ENCODE data around the gene TSPAN2. TPM values are rescaled to one million over a fixed set of nuclear protein-coding genes. Genes with fewer than 3 reads are reported as not detected.
A peak's percentile ranks its signal among the peaks of the same experiment; 100 is the strongest.

Gene TSPAN2
- total RNA-seq, 2 experiments from 2014 or later = 0.25 to 0.36 TPM

DNA sequence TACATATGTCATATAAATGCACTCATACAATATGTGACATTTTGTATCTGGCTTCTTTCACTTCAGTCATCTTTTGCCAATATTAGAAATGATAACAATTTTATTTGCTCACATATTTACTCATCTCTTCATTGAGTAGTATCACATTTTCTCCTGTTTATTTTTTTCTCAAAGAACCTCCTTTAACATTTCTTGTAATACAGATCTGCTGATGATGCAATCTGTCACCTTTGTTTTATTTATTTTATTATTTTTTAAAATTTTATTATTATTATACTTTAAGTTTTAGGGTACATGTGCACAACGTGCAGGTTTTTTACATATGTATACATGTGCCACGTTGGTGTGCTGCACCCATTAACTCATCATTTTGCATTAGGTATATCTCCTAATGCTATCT lies 75.5 kb downstream of the TSPAN2 start:
- H3K9me3 ChIP-seq (ENCODE audit: low read length) = no peaks in the 10 kb centered on the region
- no peak overlapping the region for H3K4me2 ChIP-seq (ENCODE audit: low read length)
- H3K36me3 ChIP-seq (ENCODE audit: insufficient read depth, low read length) = no peaks in the 10 kb centered on the region
- H3K9me2 ChIP-seq (ENCODE audit: insufficient read depth, low read length) = no peaks in the 10 kb centered on the region
- no TSS peak for BruUV-seq (replicated peaks)
- no peak for DNase-seq (ENCODE audit: low spot score)
- TF ChIP-seq, protein P1, sequence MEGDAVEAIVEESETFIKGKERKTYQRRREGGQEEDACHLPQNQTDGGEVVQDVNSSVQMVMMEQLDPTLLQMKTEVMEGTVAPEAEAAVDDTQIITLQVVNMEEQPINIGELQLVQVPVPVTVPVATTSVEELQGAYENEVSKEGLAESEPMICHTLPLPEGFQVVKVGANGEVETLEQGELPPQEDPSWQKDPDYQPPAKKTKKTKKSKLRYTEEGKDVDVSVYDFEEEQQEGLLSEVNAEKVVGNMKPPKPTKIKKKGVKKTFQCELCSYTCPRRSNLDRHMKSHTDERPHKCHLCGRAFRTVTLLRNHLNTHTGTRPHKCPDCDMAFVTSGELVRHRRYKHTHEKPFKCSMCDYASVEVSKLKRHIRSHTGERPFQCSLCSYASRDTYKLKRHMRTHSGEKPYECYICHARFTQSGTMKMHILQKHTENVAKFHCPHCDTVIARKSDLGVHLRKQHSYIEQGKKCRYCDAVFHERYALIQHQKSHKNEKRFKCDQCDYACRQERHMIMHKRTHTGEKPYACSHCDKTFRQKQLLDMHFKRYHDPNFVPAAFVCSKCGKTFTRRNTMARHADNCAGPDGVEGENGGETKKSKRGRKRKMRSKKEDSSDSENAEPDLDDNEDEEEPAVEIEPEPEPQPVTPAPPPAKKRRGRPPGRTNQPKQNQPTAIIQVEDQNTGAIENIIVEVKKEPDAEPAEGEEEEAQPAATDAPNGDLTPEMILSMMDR (conservative IDR thresholded peaks at IDR 0.05; ENCODE audit: low read length) = no peak
- TF ChIP-seq EZH2phosphoT487 (IDR thresholded peaks at IDR 0.05; ENCODE audit: borderline replicate concordance, low read depth, low read length) = no peak
- H3K4me3 ChIP-seq (ENCODE audit: low read depth, low read length, poor library complexity, severe bottlenecking) = no peak overlapping the region
- POLR2A ChIA-PET = interaction anchor here (0.5 to 0.6 kb wide), 2 partner anchors 232 to 463 kb away, joined by 3 read pairs; no protein-coding TSS in a partner anchor
- H3K4me1 ChIP-seq (ENCODE audit: insufficient read depth, low read length, poor library complexity, severe bottlenecking) = no peaks in the 10 kb centered on the region
- H3K27ac ChIP-seq (ENCODE audit: low read depth, low read length, poor library complexity, severe bottlenecking) = no peak overlapping the region
- intact Hi-C loops (cut with micrococcal nuclease; ENCODE audit: unreplicated experiment) = no loop called here
- no peaks in the 10 kb centered on the region for H4K20me1 ChIP-seq (ENCODE audit: insufficient read depth, low read length)
- CTCF ChIA-PET (ENCODE audit: unreplicated experiment) = no interaction called here
- no peaks in the 10 kb centered on the region for H3K79me2 ChIP-seq (ENCODE audit: insufficient read depth, low read depth, low read length)
- H2AFZ ChIP-seq (ENCODE audit: low read length) = no peak overlapping the region

DNA sequence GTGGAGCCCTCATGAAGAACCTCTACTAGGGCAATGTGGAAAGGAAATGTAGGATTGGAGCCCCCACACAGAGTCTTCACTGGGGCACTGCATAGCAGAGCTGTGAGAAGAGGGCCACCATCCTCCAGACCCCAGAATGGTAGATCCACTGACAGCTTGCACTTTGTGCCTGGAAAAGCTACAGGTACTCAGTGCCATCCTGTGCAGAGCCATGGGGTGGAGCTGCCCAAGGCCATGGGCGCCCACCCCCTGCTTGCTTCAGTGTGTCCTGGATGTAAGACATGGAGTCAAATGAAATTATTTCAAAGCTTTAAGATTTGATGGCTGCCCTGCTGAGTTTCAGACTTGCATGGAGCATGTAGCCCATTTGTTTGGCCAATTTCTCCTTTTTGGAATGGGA lies 76.9 kb downstream of the TSPAN2 start:
- H3K9me3 ChIP-seq (ENCODE audit: low read length) = no peaks in the 10 kb centered on the region
- no peaks in the 10 kb centered on the region for H3K36me3 ChIP-seq (ENCODE audit: insufficient read depth, low read length)
- H3K9me2 ChIP-seq (ENCODE audit: insufficient read depth, low read length) = no peaks in the 10 kb centered on the region
- TF ChIP-seq, protein P1 (conservative IDR thresholded peaks at IDR 0.05; ENCODE audit: low read length) = no peak
- TF ChIP-seq EZH2phosphoT487 (IDR thresholded peaks at IDR 0.05; ENCODE audit: borderline replicate concordance, low read depth, low read length) = no peak
- no peaks in the 10 kb centered on the region for H3K79me2 ChIP-seq (ENCODE audit: insufficient read depth, low read depth, low read length)
- H4K20me1 ChIP-seq (ENCODE audit: insufficient read depth, low read length) = no peaks in the 10 kb centered on the region
- ChIA-PET POLR2A (no interaction called here), CTCF (ENCODE audit: unreplicated experiment) (no interaction called here)
- no peak overlapping the region for H2AFZ ChIP-seq (ENCODE audit: low read length)
- H3K4me2 ChIP-seq (ENCODE audit: low read length) = no peak overlapping the region
- H3K4me3 ChIP-seq (ENCODE audit: low read depth, low read length, poor library complexity, severe bottlenecking) = no peak overlapping the region
- BruUV-seq (replicated peaks) = no TSS peak
- DNase-seq (ENCODE audit: low spot score) = no peak
- H3K4me1 ChIP-seq (ENCODE audit: insufficient read depth, low read length, poor library complexity, severe bottlenecking) = no peaks in the 10 kb centered on the region
- no peak overlapping the region for H3K27ac ChIP-seq (ENCODE audit: low read depth, low read length, poor library complexity, severe bottlenecking)
- intact Hi-C loops (cut with micrococcal nuclease; ENCODE audit: unreplicated experiment) = no loop called here

DNA sequence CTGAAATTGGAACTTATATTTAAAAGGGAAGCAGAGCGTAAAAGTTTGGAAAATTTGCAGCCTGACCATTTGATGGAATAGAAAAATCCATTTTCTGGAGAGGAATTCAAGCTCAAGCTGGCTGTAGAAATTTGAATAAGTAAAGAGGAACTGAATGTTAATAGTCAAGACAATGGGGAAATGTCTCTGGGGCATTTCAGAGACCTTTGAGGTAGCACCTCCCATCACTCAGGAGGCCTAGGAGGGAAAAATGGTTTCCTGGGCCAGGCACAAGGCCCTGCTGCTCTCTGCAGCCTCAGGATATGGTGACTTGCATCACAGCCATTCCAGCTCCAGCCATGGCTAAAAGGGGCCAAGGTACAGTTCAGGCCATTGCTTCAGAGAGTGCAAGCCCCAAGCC lies 77.3 kb downstream of the TSPAN2 start:
- Histone ChIP-seq H3K79me2 (ENCODE audit: insufficient read depth, low read depth, low read length) (no peaks in the 10 kb centered on the region), H3K4me1 (ENCODE audit: insufficient read depth, low read length, poor library complexity, severe bottlenecking) (no peaks in the 10 kb centered on the region), H4K20me1 (ENCODE audit: insufficient read depth, low read length) (no peaks in the 10 kb centered on the region), H3K27ac (ENCODE audit: low read depth, low read length, poor library complexity, severe bottlenecking) (no peak overlapping the region), H3K36me3 (ENCODE audit: insufficient read depth, low read length) (no peaks in the 10 kb centered on the region), H3K9me3 (ENCODE audit: low read length) (no peaks in the 10 kb centered on the region), H3K9me2 (ENCODE audit: insufficient read depth, low read length) (no peaks in the 10 kb centered on the region), H2AFZ (ENCODE audit: low read length) (no peak overlapping the region), H3K4me3 (ENCODE audit: low read depth, low read length, poor library complexity, severe bottlenecking) (no peak overlapping the region), H3K4me2 (ENCODE audit: low read length) (no peak overlapping the region)
- TF ChIP-seq, protein P1 (conservative IDR thresholded peaks at IDR 0.05; ENCODE audit: low read length) = no peak
- TF ChIP-seq EZH2phosphoT487 (IDR thresholded peaks at IDR 0.05; ENCODE audit: borderline replicate concordance, low read depth, low read length) = no peak
- ChIA-PET CTCF (ENCODE audit: unreplicated experiment) (no interaction called here), POLR2A (no interaction called here)
- no TSS peak for BruUV-seq (replicated peaks)
- peak; percentile 1 for DNase-seq (ENCODE audit: low spot score)
- intact Hi-C loops (cut with micrococcal nuclease; ENCODE audit: unreplicated experiment) = no loop called here

All from OCI-LY7 (cell line).